Nucleus accumbens (tissue), 56 donors: ENCODE data around the gene RPS6KB1.
A peak's percentile ranks its signal among the peaks of the same experiment; 100 is the strongest.
"Not testable (repeated sequence)": the region's sequence is repeated elsewhere in the genome, so short reads cannot be mapped to it uniquely, and the experiment has no call there.

Source experiments
- DNase-seq, 56 donors: peaks; one replicate each; lab custom pipeline; 2025; lab: John Stamatoyannopoulos, UW

Gene RPS6KB1

GRCh38 chr17:59869941-59870218 is 23.0 kb upstream of the RPS6KB1 start:
- no peak for DNase-seq

- no peak for DNase-seq
These were observed 22.4 kb upstream of the RPS6KB1 start for GRCh38 chr17:59870482-59870881.

GRCh38 chr17:59872351-59872750 is 20.6 kb upstream of the RPS6KB1 start:
- DNase-seq: no peak

GRCh38 chr17:59873414-59873813 is 19.5 kb upstream of the RPS6KB1 start:
- not testable (repeated sequence) for DNase-seq

DNA sequence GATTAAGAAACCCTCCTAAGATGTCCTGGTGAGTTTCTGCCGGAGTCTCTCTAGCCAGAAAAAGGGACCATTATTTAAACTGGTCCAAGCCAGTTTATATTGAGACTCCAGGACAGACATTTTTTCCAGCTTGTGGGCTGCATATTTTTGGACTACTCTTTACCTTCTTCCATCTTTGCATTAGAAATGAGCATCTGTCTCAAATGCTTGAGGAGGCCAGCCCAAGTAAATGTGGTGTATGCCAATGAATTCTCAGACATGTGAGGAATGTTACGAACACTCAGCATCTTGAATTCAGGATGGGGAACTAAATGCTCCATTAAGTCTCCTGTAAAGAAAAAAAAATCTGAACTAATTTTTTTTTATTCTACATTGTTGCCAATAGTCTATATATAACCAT is 18.5 kb upstream of the RPS6KB1 start:
- no peak for DNase-seq

GRCh38 chr17:59876107-59876506 is 16.8 kb upstream of the RPS6KB1 start:
- DNase-seq: no peak

- DNase-seq: no peak
These were observed 15.0 kb upstream of the RPS6KB1 start for GRCh38 chr17:59877965-59878364.

- DNase-seq: no peak
These were observed 14.3 kb upstream of the RPS6KB1 start for GRCh38 chr17:59878624-59879023.

DNA sequence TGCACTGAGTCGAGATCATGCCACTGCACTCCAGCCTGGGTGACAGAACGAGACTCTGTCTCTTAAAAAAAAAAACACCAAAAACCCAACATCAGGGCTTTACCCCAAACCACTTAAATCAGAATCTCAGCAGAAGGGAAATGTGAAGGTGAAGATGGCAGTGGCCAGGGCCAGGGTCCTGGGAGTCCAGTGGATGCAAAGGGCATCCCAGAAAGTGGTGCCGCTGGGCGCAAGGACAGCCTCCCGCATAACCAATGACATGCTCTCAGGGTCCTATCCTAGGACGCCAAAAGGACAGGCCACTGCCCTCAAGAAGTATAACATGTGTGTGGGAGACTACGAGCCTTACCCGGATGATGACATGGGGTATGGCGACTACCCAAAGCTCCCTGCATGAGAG is 8.1 kb upstream of the RPS6KB1 start:
- DNase-seq: no peak

DNA sequence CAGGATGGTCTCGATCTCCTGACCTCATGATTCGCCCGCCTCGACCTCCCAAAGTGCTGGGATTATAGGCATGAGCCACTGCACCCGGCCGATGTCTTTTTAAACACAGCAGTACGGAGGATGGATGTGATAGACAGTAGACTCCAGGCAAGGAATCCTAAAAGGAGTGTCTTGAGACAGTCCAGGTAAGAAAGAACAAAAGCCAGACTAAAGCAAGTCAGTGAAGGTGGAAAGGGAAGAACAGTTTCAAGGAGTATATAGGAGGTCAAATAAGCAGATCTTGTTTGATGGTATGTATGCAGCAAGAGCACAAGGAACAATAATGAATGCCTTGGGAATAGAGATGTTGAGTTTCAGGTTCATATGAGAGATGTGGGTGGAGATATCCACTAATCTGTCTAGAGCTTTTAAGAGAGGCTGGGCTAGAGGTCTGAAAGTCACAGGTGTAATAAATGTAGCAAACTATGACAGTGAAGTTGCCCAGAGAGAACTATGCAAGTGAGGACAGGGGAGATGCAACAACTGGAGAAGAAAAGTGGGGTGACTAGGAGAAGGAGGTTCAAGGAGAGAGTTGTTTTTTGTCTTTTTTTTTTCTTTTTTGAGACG is 4.7 kb upstream of the RPS6KB1 start:
- DNase-seq: no peak

GRCh38 chr17:59890720-59891119 is 2.2 kb upstream of the RPS6KB1 start:
- no peak for DNase-seq

GRCh38 chr17:59892251-59892923 is 534 bp upstream of the RPS6KB1 start:
- peak in 16 of 56 donors; percentile 32 to 75 (median 62) for DNase-seq

- DNase-seq: peak in 6 of 56 donors; percentile 3 to 43 (median 28)
These were observed 767 bp downstream of the RPS6KB1 start for GRCh38 chr17:59893676-59894100.

- DNase-seq: no peak
These were observed 4.2 kb downstream of the RPS6KB1 start for GRCh38 chr17:59897090-59897489.

DNA sequence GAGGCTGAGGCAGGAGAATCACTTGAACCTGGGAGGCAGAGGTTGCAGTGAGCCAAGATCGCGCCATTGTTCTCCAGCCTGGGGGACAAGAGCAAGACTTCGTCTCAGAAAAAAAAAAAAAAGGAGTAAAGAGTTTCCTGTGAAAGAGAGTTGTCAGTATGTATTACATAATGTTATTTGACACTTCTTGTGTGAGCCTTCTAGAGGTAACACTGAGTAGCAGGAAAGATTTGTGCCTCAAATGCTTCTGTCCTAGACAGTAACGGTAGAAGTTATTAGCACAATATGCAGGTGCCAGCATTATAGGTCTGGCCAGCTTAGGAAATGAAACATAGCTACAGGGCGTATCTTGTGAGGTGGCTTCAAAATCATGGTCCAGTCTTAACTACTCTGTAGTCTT is 6.2 kb downstream of the RPS6KB1 start:
- no peak for DNase-seq

- DNase-seq: no peak
These were observed 8.7 kb downstream of the RPS6KB1 start for GRCh38 chr17:59901604-59902003.

- DNase-seq: no peak
These were observed 10.5 kb downstream of the RPS6KB1 start for GRCh38 chr17:59903455-59903854.

- DNase-seq: no peak
These were observed 14.5 kb downstream of the RPS6KB1 start for GRCh38 chr17:59907467-59907866.

- DNase-seq: no peak
These were observed 21.4 kb downstream of the RPS6KB1 start for GRCh38 chr17:59914274-59914854.

GRCh38 chr17:59916446-59916845 is 23.5 kb downstream of the RPS6KB1 start:
- DNase-seq: no peak

DNA sequence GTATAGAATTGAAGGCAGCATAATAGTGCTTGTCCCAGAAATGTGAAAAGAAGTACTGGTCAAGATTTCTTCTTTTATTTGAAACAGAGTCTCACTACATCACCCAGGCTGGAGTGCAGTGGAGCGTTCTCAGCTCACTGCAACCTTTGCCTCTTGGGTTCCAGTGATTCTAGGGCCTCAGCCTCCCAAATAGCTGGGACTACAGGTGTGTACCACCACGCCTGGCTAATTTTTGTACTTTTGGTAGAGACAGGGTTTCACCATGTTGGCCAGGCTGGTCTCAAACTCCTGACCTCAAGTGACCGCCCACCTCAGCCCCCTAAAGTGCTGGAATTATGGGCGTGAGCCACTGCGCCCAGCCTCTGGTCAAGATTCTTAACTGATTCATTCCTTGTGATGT is 27.7 kb downstream of the RPS6KB1 start:
- DNase-seq: not testable (repeated sequence)

- not testable (repeated sequence) for DNase-seq
These were observed 37.2 kb downstream of the RPS6KB1 start for GRCh38 chr17:59930121-59930520.
